NCI-H774 (cell line): ENCODE measurements around the gene BIRC3.

Source experiments
- DNase-seq: peaks from one replicate; lab custom pipeline; 2025; lab: John Stamatoyannopoulos, UW

BIRC3 gene

DNA sequence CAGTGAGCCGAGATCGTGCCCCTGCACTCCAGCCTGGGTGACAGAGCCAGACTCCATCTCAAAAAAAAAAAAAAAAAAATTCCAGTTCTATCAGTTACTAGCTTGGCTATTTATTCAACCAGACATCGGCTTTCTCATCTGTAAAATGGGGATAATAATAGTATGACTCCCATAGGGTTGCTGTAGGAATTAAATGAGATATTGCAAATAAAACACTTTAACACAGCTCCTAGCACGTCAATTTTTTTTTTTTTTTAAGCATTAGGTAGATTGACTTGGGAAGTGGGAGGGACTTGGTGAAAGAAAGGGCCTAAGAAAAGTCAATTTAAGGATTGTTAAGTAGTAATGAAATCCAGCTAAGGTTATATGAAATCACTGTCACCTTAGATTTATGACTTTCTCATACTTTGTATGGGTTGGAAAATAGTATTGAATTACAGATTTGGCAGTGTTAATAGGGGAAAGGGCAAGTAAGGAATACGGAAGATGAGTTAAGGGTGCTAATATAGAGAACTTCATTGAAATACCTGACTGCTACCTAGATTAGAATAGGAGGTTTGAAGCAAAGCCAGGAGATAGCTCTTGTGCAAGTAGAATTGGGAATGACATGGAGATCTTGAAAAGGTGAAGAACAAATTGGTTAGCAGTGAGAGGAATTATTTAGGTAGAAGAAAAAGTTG is 58.6 kb downstream of the BIRC3 start:
- DNase-seq: no peak

DNA sequence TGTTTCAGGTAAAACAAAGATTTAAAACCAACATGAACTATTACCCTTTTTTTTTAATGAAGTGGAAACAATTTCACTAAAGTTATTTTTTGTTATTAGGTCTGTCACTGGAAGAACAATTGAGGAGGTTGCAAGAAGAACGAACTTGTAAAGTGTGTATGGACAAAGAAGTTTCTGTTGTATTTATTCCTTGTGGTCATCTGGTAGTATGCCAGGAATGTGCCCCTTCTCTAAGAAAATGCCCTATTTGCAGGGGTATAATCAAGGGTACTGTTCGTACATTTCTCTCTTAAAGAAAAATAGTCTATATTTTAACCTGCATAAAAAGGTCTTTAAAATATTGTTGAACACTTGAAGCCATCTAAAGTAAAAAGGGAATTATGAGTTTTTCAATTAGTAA is 60.6 kb downstream of the BIRC3 start:
- DNase-seq: no peak

DNA sequence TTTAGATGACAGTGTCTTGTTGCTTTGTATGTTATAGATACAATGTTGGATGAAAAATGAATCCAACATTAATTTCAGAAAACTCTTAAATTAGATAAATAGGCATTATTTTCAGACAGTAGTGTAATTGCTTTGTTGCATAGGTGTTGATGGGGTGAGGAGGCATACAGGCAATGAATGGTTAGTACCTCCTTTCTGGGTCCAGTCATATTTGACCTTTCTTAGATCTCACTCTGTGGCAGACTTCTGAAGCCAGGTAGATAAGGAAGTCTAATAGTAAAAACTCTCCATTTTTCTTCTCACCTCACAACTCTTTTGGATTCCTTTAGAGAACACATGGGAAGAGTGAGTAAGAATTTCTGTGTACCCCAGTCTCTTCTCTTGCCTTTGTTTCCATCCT is 61.5 kb downstream of the BIRC3 start:
- no peak for DNase-seq

DNA sequence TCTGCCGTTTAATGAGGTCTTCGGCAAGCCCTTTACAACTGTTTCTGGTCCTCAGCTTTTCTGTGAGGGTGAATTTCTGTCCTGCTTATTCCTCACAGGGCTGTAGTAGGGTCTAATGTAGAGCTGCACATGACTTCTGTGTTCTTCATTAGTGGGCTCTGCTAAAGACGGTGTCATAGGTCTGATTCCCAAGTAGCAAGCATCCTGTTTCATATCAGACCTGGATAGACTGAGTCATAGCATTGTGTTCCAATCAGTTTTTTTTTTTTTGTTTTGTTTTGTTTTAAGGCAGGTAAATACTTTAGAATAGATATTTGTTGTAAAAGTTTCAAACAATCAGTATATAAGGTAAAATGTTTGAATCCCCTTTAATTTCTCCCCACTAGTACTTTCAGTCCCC is 65.1 kb downstream of the BIRC3 start:
- DNase-seq: no peak

DNA sequence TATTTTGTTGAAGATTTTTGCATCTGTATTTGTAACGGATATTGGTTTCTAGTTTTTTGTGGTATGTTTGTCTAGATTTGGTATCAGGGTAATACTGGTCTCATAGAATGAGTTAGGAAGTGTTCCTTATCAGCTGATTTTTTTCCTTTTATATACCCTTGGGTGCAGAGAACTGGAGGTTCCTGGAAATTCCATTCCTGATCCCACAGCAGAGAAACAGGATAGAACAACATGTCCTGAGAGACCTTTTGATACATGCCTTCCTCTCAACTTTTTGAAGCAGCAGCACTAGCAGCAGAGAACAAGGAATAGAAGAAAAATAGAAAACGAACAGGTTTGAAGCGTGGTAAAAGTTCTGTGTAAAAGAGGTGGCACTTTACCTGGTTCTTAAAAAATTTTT is 66.6 kb downstream of the BIRC3 start:
- DNase-seq: no peak

DNA sequence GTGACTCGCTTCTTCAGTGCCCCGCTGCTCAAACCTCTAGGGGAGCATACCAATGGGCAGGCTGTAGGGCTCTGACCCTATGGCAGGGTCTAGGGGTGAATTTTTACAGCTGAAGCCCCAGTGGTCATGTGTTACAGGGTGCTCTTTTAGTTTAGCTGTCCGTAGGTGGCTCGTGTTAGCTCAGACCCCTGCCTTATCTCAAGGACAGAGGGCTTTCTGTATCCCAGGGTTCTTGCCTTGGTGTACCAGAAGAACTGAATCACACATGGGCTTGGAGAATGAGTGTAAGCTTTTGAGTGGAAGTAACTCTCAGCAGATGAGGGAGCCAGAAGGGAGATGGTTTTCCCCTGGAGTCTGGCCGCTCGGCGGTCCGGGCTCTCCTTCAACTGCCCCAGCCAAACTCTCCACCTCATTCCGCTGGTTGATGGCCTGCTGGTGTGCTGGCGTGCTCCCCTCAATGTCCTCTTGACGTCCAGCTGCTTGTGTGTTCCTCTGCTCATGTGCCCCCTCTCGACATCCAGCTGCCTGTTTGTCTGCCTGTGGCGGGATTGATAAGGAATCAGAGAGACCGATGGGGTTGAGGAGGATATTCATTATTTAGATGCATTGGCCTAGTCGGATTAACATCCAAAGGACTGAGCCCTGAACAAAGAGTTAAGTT is 67.3 kb downstream of the BIRC3 start:
- DNase-seq: no peak

DNA sequence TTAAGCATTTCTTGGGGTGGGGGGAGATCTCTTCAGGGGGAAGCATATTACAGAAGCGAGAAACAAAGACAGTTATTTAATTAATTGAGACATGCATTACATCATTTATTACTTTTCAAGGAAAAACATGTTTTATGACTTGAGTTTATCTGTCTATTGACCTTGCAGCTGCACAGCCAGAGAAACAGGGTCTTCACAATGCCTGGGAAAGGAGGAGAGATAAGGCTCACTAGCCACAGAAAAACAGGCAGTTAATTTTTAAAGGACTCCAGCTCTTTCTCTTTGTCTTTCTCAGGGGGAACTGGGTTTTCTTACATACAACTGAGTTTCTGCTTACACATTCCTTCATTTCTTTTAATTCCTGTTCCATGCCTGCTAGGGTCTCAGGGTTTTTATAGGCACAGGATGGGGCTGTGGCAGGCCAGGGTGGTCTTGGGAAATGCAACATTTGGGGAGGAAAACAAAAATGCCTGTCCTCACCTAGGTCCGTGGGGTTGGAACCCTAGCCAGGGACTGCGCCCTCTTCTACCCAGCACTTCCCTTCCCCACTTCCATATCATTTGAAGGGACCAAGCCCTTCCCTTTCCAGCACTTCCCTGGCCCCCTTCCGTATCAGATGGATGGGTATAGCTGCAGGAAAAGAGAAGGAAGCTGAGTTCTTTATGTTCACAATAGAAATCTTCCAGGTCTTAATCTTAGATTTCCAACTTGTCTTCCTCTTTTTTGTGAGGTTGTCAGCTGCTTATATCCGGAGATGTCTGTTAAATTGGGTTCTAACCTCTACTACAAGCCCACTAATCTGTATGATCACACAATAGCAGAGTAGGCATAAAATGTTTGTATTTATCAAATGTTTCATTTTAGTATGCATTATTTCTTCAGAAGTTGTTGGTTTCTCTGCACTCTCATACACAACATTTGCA is 68.1 kb downstream of the BIRC3 start:
- DNase-seq: no peak

DNA sequence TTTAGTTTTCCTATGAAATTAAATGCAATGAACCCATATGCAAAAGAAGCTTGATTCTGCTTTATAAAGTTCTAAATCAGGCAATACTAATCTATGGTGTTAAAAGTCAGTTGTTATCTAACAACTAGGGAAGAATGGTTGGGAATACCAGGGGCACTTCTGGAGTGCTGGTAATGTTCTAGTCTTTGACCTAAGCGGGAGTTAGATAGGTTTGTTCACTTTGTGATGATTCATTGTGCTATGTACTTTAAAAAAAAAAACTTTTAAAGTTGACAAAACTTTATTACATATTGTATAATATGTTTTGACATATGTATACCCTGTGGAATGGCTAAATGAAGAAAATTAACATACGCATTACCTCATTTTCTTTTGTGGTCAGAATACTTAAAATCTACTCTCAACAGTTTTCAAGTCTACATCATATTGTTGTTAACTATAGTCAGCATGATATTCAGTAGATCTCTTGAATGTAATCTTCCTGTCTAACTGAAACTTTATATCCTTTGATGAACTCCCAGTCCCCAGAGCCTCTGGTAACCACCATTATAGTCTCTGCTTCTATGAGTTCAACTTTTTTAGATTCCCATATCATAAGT is 69.0 kb downstream of the BIRC3 start:
- no peak for DNase-seq

DNA sequence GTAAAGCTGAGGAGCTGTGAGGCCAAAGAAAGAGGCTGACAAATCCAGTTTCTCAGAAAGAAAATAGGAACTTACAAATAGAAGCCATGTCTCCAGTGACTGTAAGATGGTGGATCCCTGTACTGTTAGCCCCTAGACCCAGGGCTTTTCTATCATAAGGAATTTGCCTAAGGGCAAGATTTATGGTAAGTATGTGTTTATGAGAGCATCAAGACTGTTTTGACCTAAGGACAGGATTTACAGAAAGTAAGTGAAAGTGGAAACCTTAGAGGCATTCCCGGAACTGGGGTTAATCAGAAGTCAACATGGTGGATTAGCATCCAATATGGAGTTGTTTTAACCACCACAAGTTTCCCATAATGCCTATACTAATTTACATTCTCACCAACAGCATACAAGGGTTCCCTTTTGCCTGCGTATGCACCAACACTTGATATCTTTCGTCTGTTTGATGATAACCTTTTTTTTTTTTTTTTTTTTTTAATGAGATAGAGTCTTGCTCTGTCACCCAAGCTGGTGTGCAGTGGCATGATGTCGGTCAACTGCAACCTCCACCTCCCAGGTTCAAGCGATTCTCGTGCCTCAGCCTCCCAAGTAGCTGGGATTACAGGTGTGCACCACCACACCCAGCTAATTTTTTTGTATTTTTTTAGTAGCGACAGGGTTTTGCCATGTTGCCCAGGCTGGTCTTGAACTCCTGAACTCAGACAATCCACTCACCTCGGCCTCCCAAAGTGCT is 69.9 kb downstream of the BIRC3 start:
- DNase-seq: no peak
